ENCODE data around the gene SMC2. TPM values are rescaled to one million over a fixed set of nuclear protein-coding genes. Genes with fewer than 3 reads are reported as not detected.

The SMC2 gene
- total and polyA plus RNA-seq, 9 of the 15 experiments (the other 6 are each of a cell fraction or from before 2014, with no cell fraction given) = 18.0 to 54.0 (median 32.9) TPM

DNA sequence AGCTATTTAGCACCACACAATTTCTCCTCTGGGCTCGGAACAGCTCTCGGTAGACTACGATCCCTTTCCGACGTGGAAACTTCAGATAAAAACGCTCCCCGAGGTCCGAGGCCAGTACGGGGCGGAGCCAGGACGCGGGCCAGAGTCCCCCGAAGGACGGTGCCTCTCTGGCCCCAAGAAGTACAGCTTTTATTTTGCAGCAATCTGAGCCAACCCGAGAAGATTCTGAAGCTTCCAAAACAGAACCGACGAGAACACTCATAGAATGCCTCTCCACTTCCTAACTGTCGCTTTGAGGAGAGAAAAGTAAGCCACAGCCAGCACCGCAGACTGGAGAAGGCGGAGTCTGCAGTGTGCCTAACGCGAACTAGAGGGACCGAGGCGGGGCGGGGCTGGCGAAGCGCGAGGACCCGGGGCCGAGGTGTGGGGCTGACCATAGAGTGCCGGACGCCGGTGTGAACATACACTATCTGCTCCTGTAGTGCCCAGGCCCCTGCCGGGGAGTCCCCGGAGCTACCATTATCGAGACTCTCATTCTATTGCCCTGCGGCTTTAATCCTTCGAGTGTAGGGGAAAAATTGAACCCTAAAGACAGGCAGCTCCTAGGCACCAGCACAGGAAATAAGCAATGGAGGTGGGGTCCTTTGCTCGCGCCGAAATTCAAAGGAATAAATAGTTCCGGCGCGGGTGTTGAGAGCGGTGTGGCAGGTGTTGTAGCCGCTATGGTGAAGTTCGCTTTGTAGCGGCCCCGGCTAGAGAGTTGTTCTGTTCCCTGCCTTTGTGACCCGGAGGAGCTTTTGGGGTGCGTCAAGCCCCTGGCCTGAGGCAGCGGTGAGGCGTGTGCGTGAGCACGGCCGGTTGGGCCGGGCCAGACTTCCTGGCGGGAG, at the start of gene SMC2 (continued):
- TF ChIP-seq, protein P1, sequence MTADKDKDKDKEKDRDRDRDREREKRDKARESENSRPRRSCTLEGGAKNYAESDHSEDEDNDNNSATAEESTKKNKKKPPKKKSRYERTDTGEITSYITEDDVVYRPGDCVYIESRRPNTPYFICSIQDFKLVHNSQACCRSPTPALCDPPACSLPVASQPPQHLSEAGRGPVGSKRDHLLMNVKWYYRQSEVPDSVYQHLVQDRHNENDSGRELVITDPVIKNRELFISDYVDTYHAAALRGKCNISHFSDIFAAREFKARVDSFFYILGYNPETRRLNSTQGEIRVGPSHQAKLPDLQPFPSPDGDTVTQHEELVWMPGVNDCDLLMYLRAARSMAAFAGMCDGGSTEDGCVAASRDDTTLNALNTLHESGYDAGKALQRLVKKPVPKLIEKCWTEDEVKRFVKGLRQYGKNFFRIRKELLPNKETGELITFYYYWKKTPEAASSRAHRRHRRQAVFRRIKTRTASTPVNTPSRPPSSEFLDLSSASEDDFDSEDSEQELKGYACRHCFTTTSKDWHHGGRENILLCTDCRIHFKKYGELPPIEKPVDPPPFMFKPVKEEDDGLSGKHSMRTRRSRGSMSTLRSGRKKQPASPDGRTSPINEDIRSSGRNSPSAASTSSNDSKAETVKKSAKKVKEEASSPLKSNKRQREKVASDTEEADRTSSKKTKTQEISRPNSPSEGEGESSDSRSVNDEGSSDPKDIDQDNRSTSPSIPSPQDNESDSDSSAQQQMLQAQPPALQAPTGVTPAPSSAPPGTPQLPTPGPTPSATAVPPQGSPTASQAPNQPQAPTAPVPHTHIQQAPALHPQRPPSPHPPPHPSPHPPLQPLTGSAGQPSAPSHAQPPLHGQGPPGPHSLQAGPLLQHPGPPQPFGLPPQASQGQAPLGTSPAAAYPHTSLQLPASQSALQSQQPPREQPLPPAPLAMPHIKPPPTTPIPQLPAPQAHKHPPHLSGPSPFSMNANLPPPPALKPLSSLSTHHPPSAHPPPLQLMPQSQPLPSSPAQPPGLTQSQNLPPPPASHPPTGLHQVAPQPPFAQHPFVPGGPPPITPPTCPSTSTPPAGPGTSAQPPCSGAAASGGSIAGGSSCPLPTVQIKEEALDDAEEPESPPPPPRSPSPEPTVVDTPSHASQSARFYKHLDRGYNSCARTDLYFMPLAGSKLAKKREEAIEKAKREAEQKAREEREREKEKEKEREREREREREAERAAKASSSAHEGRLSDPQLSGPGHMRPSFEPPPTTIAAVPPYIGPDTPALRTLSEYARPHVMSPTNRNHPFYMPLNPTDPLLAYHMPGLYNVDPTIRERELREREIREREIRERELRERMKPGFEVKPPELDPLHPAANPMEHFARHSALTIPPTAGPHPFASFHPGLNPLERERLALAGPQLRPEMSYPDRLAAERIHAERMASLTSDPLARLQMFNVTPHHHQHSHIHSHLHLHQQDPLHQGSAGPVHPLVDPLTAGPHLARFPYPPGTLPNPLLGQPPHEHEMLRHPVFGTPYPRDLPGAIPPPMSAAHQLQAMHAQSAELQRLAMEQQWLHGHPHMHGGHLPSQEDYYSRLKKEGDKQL (CRISPR knock-in tag; IDR thresholded peaks at IDR 0.05; ENCODE audit: borderline replicate concordance) = no peak
- TF ChIP-seq, protein P2, sequence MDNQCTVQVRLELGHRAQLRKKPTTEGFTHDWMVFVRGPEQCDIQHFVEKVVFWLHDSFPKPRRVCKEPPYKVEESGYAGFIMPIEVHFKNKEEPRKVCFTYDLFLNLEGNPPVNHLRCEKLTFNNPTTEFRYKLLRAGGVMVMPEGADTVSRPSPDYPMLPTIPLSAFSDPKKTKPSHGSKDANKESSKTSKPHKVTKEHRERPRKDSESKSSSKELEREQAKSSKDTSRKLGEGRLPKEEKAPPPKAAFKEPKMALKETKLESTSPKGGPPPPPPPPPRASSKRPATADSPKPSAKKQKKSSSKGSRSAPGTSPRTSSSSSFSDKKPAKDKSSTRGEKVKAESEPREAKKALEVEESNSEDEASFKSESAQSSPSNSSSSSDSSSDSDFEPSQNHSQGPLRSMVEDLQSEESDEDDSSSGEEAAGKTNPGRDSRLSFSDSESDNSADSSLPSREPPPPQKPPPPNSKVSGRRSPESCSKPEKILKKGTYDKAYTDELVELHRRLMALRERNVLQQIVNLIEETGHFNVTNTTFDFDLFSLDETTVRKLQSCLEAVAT (IDR thresholded peaks at IDR 0.05) = peak; percentile 22 to 40; a peak in 2 of 4 replicates
- no peak for TF ChIP-seq RBM25 (IDR thresholded peaks at IDR 0.05; ENCODE audit: low read depth, low read length, severe bottlenecking)
- no peak for TF ChIP-seq U2AF1 (optimal IDR thresholded peaks at IDR 0.05; ENCODE audit: low read depth, low read length)
- TF ChIP-seq ELF4 (CRISPR knock-in tag; IDR thresholded peaks at IDR 0.05) = no peak
- TF ChIP-seq ZNF197 (CRISPR knock-in tag; IDR thresholded peaks at IDR 0.05; ENCODE audit: low read depth) = peak; percentile 87; the same call in 1 of the 2 replicates
- TF ChIP-seq ZNF445 (CRISPR knock-in tag; IDR thresholded peaks at IDR 0.05; ENCODE audit: low read depth) = no peak
- TF ChIP-seq ZNF507 (tag; conservative IDR thresholded peaks at IDR 0.05) = no peak
- no peak for TF ChIP-seq CBX8 (IDR thresholded peaks at IDR 0.05; ENCODE audit: borderline replicate concordance, extremely low read depth, low read depth, low read length, poor library complexity, severe bottlenecking)
- peak; percentile 90 for TF ChIP-seq MYBL2 (IDR thresholded peaks at IDR 0.05; ENCODE audit: low read depth)
- no peak for TF ChIP-seq MYBL2 (CRISPR knock-in tag; IDR thresholded peaks at IDR 0.05; ENCODE audit: borderline replicate concordance)
- TF ChIP-seq ADNP (tag; IDR thresholded peaks at IDR 0.05) = no peak
- TF ChIP-seq ZNF79 (CRISPR knock-in tag; IDR thresholded peaks at IDR 0.05; ENCODE audit: low read depth) = no peak
- TF ChIP-seq ZNF695 (CRISPR knock-in tag; IDR thresholded peaks at IDR 0.05) = no peak
- no peak for TF ChIP-seq HDAC3 (IDR thresholded peaks at IDR 0.05; ENCODE audit: borderline replicate concordance, partially characterized antibody)
- TF ChIP-seq, protein P3, sequence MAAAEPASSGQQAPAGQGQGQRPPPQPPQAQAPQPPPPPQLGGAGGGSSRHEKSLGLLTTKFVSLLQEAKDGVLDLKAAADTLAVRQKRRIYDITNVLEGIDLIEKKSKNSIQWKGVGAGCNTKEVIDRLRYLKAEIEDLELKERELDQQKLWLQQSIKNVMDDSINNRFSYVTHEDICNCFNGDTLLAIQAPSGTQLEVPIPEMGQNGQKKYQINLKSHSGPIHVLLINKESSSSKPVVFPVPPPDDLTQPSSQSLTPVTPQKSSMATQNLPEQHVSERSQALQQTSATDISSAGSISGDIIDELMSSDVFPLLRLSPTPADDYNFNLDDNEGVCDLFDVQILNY (CRISPR knock-in tag; IDR thresholded peaks at IDR 0.05) = no peak
- TF ChIP-seq, protein P4, sequence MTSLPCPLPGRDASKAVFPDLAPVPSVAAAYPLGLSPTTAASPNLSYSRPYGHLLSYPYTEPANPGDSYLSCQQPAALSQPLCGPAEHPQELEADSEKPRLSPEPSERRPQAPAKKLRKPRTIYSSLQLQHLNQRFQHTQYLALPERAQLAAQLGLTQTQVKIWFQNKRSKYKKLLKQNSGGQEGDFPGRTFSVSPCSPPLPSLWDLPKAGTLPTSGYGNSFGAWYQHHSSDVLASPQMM (CRISPR knock-in tag; IDR thresholded peaks at IDR 0.05) = no peak
- TF ChIP-seq POLR3A (IDR thresholded peaks at IDR 0.05; ENCODE audit: borderline replicate concordance, extremely low read depth, insufficient read depth, insufficient read length) = no peak
